Stimulated activated CD8-positive, alpha-beta memory T cell treated with anti-CD3 and anti-CD28 coated beads, Interleukin-2, amount 100 ng/mL, for 48 hours (primary cell): ENCODE results near the gene NFILZ.

ENCODE experiments used
- DNase-seq, 2 donors: peaks; one replicate each; pipeline ENCODE4 v3.0.0-alpha.2; 2020; ENCODE audit warnings: low read depth in 2 of 2

Gene NFILZ

GRCh38 chr19:8641908-8642547, 11.6 kb downstream of the NFILZ start:
- DNase-seq = no peak

- DNase-seq = no peak
These were observed 12.1 kb downstream of the NFILZ start for GRCh38 chr19:8642561-8642960.

GRCh38 chr19:8643860-8644653, 13.6 kb downstream of the NFILZ start:
- DNase-seq = no peak

- no peak for DNase-seq
These were observed 17.8 kb downstream of the NFILZ start for GRCh38 chr19:8648240-8648639.

- peak; percentile 52 to 62 for DNase-seq
These were observed 24.3 kb downstream of the NFILZ start for GRCh38 chr19:8654591-8655339.

- DNase-seq = no peak
These were observed 24.9 kb downstream of the NFILZ start for GRCh38 chr19:8655340-8655709.

DNA sequence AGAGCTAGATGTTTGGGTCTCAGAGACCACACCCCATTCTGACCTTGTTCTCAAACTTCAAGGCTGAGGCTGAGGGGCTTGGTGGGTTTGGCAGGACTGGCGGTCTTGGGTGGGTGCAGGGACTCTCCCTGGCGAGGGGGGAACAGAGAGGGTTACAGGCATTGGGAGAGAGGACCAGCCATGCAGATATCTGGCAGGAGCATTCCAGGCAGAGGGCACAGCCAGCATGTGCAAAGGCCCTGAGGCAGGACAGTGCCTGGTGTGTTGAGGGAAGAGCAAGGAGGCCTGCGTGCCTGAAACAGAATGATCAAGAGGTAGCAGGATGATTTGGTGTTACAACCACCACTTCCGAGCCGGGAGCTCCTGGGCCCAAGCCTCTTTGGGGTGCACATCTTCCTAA, 27.4 kb downstream of the NFILZ start:
- DNase-seq = no peak

DNA sequence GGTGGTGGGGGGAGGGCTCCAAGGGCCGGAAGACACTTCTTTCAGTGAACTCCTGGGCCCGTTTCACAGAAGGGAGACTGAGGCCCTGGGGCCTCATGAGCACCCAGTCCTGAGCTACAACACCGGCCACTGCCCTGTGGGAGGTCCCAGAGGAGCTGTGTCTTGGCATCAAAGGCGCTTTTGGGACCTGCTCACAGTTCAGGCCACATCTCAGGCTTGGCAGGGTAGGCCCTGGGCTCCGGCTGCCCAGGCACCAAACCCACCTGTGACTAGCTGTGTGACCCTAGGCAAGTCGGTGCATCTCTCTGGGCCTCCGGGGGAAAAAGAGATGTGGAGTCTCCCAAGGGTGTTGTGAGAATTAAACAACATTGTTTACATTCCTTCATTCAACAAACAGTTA, 29.5 kb downstream of the NFILZ start:
- no peak for DNase-seq

DNA sequence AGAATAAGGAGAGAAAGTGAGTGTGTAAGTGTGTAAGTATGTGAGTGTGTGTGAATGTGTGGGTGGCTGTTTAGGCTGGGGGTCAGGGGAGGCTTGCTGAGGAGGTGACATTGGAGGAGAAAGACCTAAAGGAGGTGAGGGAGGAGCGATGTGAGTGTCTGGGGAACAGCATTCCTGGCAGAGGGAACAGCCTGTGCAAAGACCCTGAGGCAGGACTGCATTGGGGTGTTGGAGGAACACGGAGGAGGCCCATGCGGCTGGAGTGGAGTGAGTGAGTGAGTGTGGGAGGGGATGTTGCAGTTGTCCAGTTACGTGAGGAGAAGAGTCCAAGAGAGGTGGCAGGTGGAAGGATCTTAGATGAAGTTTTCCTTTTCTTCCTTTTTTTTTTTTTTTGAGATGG, 31.8 kb downstream of the NFILZ start:
- DNase-seq = no peak

- peak; percentile 15 to 48 for DNase-seq
These were observed 33.7 kb downstream of the NFILZ start for GRCh38 chr19:8663920-8664670.

GRCh38 chr19:8664671-8665057, 34.2 kb downstream of the NFILZ start:
- no peak for DNase-seq

DNA sequence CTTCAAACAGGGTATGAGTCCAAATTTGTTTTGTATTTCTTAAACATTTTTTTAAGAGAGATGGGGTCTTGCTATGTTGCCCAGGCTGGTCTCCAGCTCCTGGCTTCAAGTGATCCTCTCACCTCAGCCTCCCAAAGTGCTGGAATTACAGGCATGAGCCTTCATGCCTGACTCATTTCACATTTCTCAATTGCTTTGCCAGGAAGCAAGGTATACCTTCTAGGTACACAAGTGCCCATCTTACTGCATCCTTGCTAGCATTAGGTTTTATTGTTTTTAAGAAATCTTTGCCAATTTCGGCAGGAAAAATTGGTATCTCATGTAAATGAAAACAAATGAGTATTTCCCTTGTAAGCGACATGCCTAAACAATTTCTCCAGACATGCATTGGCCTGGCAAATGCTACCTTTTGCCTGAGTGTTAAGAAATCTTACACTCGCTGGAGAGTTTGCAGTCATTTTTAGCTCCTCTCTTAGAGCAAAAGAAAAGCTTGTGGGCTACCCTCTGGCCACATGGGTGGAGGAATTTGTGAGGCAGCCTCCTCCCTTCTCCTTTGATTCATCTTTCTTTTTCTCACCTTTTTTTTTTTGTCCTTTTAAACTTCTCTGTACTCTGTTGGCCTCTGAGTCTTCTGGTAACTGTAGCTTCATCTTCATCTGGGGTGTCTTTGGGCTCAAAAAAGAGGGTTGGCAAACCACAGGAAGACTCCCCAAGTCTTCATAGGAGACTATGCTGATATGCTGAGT, 35.2 kb downstream of the NFILZ start:
- no peak for DNase-seq

DNA sequence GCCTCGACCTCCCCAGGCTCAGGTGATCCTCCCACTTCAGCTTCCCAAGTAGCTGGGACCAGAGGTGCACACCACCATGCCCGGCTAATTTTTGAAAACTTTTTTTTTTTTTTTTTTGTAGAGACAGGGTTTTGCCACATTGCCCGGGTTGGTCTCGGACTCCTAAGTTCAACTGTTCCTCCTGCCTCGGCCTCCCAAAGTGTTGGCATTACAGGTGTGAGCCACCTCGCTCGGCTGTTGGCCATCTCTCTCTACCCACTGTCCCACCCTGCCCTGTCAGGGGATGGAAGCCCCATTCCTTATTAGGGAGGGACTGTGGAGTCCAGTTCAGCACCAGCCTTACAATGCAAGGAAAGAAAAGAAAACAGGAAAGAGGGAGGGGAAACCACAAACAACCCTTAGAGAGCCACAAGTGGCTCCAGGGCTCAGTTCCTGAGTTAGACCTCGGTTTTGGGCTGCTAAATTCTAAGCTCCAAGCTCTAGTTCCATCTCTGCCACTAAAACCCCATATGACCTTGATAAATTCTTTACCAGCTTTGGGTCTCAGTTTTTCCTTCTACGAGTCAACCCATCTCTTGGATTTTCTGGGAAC, 36.5 kb downstream of the NFILZ start:
- no peak for DNase-seq

- no peak for DNase-seq
These were observed 43.0 kb downstream of the NFILZ start for GRCh38 chr19:8673276-8673891.

- DNase-seq = no peak
These were observed 44.6 kb downstream of the NFILZ start for GRCh38 chr19:8675066-8675465.

GRCh38 chr19:8678244-8678807, 47.9 kb downstream of the NFILZ start:
- no peak for DNase-seq
